ENCODE measurements around the gene KRTAP5-8.

- TF ChIP-seq CTCF (IDR thresholded peaks at IDR 0.05) (no peak), POLR2A (IDR thresholded peaks at IDR 0.05) (no peak)
Measured at GRCh38 chr11:71498091-71498490, 39.7 kb upstream of the KRTAP5-8 start.

Data from right lobe of liver (tissue), 4 donors.